SK-N-SH (cell line): ENCODE measurements around the gene SMAP1. TPM values are rescaled to one million over a fixed set of nuclear protein-coding genes. Genes with fewer than 3 reads are reported as not detected.

Source experiments
- CTCF ChIA-PET: fragments of 300-600, 350-600 bp; formaldehyde crosslinking; extraction: SDS; loops from one replicate; lab custom pipeline; 2021; lab: Yijun Ruan, JAX
- POLR2A ChIA-PET: fragments of 350-600 bp; sonication (Branson Sonifier 250); formaldehyde crosslinking; extraction: SDS; loops from one replicate; lab custom pipeline; 2020; ENCODE audit warnings: antibody characterized with exemption, inconsistent platforms; lab: Yijun Ruan, JAX
- DNase-seq: peaks from one replicate; pipeline ENCODE4 v3.0.0; 2012
- H2AFZ ChIP-seq: fragments of 200-600 bp; sonication (generic); 2 replicates; pipeline ENCODE4 v1.8.1; 2016; ENCODE audit warnings: antibody characterized with exemption, mild to moderate bottlenecking, low read depth
- H3F3A ChIP-seq: fragments of 200-600 bp; sonication (generic); replicated peaks from 2 replicates; pipeline ENCODE3; 2016; ENCODE audit warnings: antibody characterized with exemption, mild to moderate bottlenecking; ENCODE audit not compliant: insufficient read depth
- H3K27ac ChIP-seq, 2 experiments: fragments of 200-500 bp in 1 of 2; fragments of 200-600 bp in 1 of 2; sonication (Bioruptor generic) in 1 of 2; sonication (generic), shearing (Covaris generic) in 1 of 2; 2 replicates each; pipeline versions ENCODE4 v1.5.1 to v1.6.1; 2014 to 2016; ENCODE audit warnings: low read depth in 2 of 2, inconsistent platforms in 1 of 2, low read length in 1 of 2, mild to moderate bottlenecking in 1 of 2, mixed read lengths in 1 of 2
- H3K27me3 ChIP-seq: fragments of 200-600 bp; sonication (generic), shearing (Covaris generic); 2 replicates; pipeline ENCODE4 v1.6.1; 2016; ENCODE audit warnings: mixed run types; ENCODE audit not compliant: insufficient read depth
- H3K36me3 ChIP-seq, 2 experiments: fragments of 200-500 bp in 1 of 2; fragments of 200-600 bp in 1 of 2; sonication (Bioruptor generic) in 1 of 2; sonication (generic) in 1 of 2; replicated peaks in 1 of 2; 2 replicates each; pipeline versions ENCODE3 to v1.5.1; 2014 to 2016; ENCODE audit warnings: low read length in 1 of 2, mild to moderate bottlenecking in 1 of 2; ENCODE audit not compliant: insufficient read depth in 2 of 2, control insufficient read depth in 1 of 2
- H3K4me1 ChIP-seq, 2 experiments: fragments of 200-500 bp in 1 of 2; fragments of 200-600 bp in 1 of 2; sonication (Bioruptor generic) in 1 of 2; sonication (generic), shearing (Covaris generic) in 1 of 2; 2 replicates each; pipeline versions ENCODE4 v1.5.1 to v1.6.1; 2014 to 2016; ENCODE audit warnings: low read depth in 1 of 2, low read length in 1 of 2, mixed run types in 1 of 2; ENCODE audit not compliant: insufficient read depth in 2 of 2, control insufficient read depth in 1 of 2
- H3K4me2 ChIP-seq: fragments of 200-600 bp; sonication (generic), shearing (Covaris generic); 2 replicates; pipeline ENCODE4 v1.6.1; 2017; ENCODE audit warnings: mixed run types
- H3K4me3 ChIP-seq, 2 experiments: fragments of 200-500 bp in 1 of 2; fragments of 200-600 bp in 1 of 2; sonication (Bioruptor generic) in 1 of 2; sonication (generic), shearing (Covaris generic) in 1 of 2; 2 replicates each; pipeline versions ENCODE4 v1.5.1 to v1.8.1; 2014 to 2016; ENCODE audit warnings: low read depth in 2 of 2, inconsistent platforms in 1 of 2, low read length in 1 of 2, mild to moderate bottlenecking in 1 of 2, mixed read lengths in 1 of 2, moderate library complexity in 1 of 2
- H3K79me2 ChIP-seq: fragments of 200-600 bp; sonication (generic); 2 replicates; pipeline ENCODE4 v1.8.1; 2017; ENCODE audit warnings: mild to moderate bottlenecking; ENCODE audit not compliant: insufficient read depth
- H3K9ac ChIP-seq: fragments of 200-600 bp; sonication (generic); 2 replicates; pipeline ENCODE4 v1.6.1; 2017; ENCODE audit warnings: mixed run types
- H3K9me2 ChIP-seq: fragments of 200-600 bp; sonication (generic); 2 replicates; pipeline ENCODE4 v1.6.1; 2017; ENCODE audit warnings: mixed run types
- H3K9me3 ChIP-seq: fragments of 200-600 bp; sonication (generic); 2 replicates; pipeline ENCODE4 v1.6.1; 2017; ENCODE audit warnings: mixed run types, mild to moderate bottlenecking, moderate library complexity
- H4K20me1 ChIP-seq: fragments of 200-600 bp; sonication (generic); 2 replicates; pipeline ENCODE4 v1.6.1; 2017; ENCODE audit warnings: mild to moderate bottlenecking, mixed run types; ENCODE audit not compliant: insufficient read depth
- CHD2 ChIP-seq: fragments of 150-350 bp; IDR thresholded peaks from 2 replicates; pipeline ENCODE4 v1.6.1; 2018; ENCODE audit warnings: low read length; ENCODE audit not compliant: partially characterized antibody
- ELF1 ChIP-seq: IDR thresholded peaks from 2 replicates; pipeline ENCODE4 v1.4.0; 2012
- EP300 ChIP-seq, 2 experiments: IDR thresholded peaks; 2 replicates each; pipeline versions ENCODE4 v1.4.0 to v1.6.1; 2012; ENCODE audit warnings: borderline replicate concordance in 1 of 2, low read depth in 1 of 2, low read length in 1 of 2
- FOXM1 ChIP-seq: IDR thresholded peaks from 2 replicates; pipeline ENCODE4 v1.4.0; 2012; ENCODE audit warnings: low read depth, mild to moderate bottlenecking
- MEF2A ChIP-seq: IDR thresholded peaks from 2 replicates; pipeline ENCODE4 v1.4.0; 2012; ENCODE audit warnings: low read depth, borderline replicate concordance
- MXI1 ChIP-seq: IDR thresholded peaks from 2 replicates; pipeline ENCODE4 v1.6.1; 2012; ENCODE audit warnings: mild to moderate bottlenecking, low read depth, low read length, improper control_type of control experiment
- NRF1 ChIP-seq: IDR thresholded peaks from 2 replicates; pipeline ENCODE4 v1.6.1; 2012; ENCODE audit warnings: low read depth, mild to moderate bottlenecking, low read length
- RAD21 ChIP-seq: IDR thresholded peaks from 2 replicates; pipeline ENCODE4 v1.6.1; 2012; ENCODE audit warnings: mild to moderate bottlenecking, low read length
- RCOR1 ChIP-seq: fragments of 150-350 bp; IDR thresholded peaks from 2 replicates; pipeline ENCODE4 v1.6.1; 2017; ENCODE audit warnings: antibody characterized with exemption, low read length
- SIN3A ChIP-seq: IDR thresholded peaks from 2 replicates; pipeline ENCODE4 v1.6.1; 2012; ENCODE audit warnings: low read depth, mild to moderate bottlenecking, low read length, moderate library complexity, borderline replicate concordance
- SMC3 ChIP-seq: IDR thresholded peaks from 2 replicates; pipeline ENCODE4 v1.6.1; 2012; ENCODE audit warnings: low read depth, low read length, improper control_type of control experiment
- TAF1 ChIP-seq: IDR thresholded peaks from 2 replicates; pipeline ENCODE4 v1.6.1; 2012; ENCODE audit warnings: low read depth, mild to moderate bottlenecking, low read length, moderate library complexity, borderline replicate concordance
- WGBS: methylation state at CpG from one replicate; pipeline ENCODE4 v1.1.6; 2017; ENCODE audit warnings: low lambda C conversion rate; 5-methylcytosine and 5-hydroxymethylcytosine counted together
- polyA plus RNA-seq, 3 experiments: library from polyadenylated mRNA; depleted of rRNA; stranded (reverse); fragments of >200 nt; gene quantifications; 2 replicates each; pipeline ENCODE4 v1.2.3, GENCODE V29; 2012
- TF ChIP-seq, protein P1 (sequence below): IDR thresholded peaks from 2 replicates; pipeline ENCODE4 v1.4.0; 2012; ENCODE audit warnings: low read depth, borderline replicate concordance
- TF ChIP-seq, protein P2 (sequence below): IDR thresholded peaks from 2 replicates; pipeline ENCODE4 v1.4.0; 2012; ENCODE audit warnings: low read depth, borderline replicate concordance
- TF ChIP-seq, protein P3 (sequence below): fragments of 150-350 bp; IDR thresholded peaks from 2 replicates; pipeline ENCODE4 v1.6.1; 2016; ENCODE audit warnings: mild to moderate bottlenecking, low read depth, low read length

SMAP1 gene
- polyA plus RNA-seq, 1 of the 3 experiments (the other 2 are of a cell fraction) = 12.6 TPM

DNA sequence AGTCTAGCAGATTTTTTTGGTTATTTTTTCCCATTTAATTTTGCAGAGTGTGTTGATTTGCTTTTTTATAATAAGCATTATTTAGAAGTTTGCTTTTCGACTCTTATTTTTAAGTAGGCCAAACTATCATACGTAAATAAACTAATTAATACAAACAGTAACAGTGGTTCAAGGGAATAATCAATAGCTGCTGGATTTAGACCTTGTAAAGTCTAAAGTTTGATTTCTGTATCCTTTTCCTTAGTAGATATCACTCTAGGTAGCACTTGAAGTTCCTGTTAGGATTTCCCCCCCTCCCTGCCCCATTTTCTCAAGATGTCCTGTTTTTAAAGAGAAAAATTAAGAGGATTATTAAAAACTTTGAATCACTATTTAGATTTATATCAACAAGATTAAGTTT lies 153.1 kb downstream of the SMAP1 start:
- Histone ChIP-seq H3K4me3 (no peak overlapping the region), H3K79me2 (no peaks in the 10 kb centered on the region), H3K27me3 (no peaks in the 10 kb centered on the region), H3K27ac (no peak overlapping the region), H3F3A (no peaks in the 10 kb centered on the region), H3K4me2 (no peak overlapping the region), H3K36me3 (peaks cover 0 to 14% of the 10 kb centered on the region in 2 experiments), H4K20me1 (no peaks in the 10 kb centered on the region), H2AFZ (no peak overlapping the region), H3K4me1 (no peaks in the 10 kb centered on the region), H3K9me2 (no peaks in the 10 kb centered on the region), H3K9me3 (no peaks in the 10 kb centered on the region), H3K9ac (no peak overlapping the region)
- 99% methylated on average over 2 of the region's 2 CpGs for WGBS
- CTCF ChIA-PET = no interaction called here
- TF ChIP-seq RAD21 (no peak), EP300 (IDR thresholded peaks at IDR 0.05; ENCODE audit: borderline replicate concordance in 1 of 2, low read depth in 1 of 2, low read length in 1 of 2) (no peak), MXI1 (no peak), NRF1 (no peak), MEF2A (no peak)
- POLR2A ChIA-PET = no interaction called here
- no peak for DNase-seq

- no peak overlapping the region for H3K4me2 ChIP-seq
- no peaks in the 10 kb centered on the region for H3K9me3 ChIP-seq
- no peak for DNase-seq
- no peak overlapping the region for H2AFZ ChIP-seq
- TF ChIP-seq RCOR1 (no peak), ELF1 (no peak), TAF1 (no peak), SIN3A (no peak)
- TF ChIP-seq, protein P1, sequence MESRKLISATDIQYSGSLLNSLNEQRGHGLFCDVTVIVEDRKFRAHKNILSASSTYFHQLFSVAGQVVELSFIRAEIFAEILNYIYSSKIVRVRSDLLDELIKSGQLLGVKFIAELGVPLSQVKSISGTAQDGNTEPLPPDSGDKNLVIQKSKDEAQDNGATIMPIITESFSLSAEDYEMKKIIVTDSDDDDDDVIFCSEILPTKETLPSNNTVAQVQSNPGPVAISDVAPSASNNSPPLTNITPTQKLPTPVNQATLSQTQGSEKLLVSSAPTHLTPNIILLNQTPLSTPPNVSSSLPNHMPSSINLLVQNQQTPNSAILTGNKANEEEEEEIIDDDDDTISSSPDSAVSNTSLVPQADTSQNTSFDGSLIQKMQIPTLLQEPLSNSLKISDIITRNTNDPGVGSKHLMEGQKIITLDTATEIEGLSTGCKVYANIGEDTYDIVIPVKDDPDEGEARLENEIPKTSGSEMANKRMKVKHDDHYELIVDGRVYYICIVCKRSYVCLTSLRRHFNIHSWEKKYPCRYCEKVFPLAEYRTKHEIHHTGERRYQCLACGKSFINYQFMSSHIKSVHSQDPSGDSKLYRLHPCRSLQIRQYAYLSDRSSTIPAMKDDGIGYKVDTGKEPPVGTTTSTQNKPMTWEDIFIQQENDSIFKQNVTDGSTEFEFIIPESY = no peak
- 100% methylated on average over 2 of the region's 2 CpGs for WGBS
- no peaks in the 10 kb centered on the region for H3K27me3 ChIP-seq
- no peaks in the 10 kb centered on the region for H3F3A ChIP-seq
- H3K27ac ChIP-seq = no peak overlapping the region
- no peak overlapping the region for H3K4me3 ChIP-seq
- no peaks in the 10 kb centered on the region for H3K4me1 ChIP-seq
- POLR2A ChIA-PET = no interaction called here
- CTCF ChIA-PET = no interaction called here
- no peaks in the 10 kb centered on the region for H4K20me1 ChIP-seq
- H3K9ac ChIP-seq = no peak overlapping the region
- no peaks in the 10 kb centered on the region for H3K79me2 ChIP-seq
- H3K9me2 ChIP-seq = no peaks in the 10 kb centered on the region
- H3K36me3 ChIP-seq = peaks cover 0 to 14% of the 10 kb centered on the region in 2 experiments
Observed at GRCh38 chr6:70821751-70822150, 154.1 kb downstream of the SMAP1 start.

- DNase-seq = no peak
- Histone ChIP-seq H4K20me1 (no peaks in the 10 kb centered on the region), H3K9me2 (no peaks in the 10 kb centered on the region), H3K27ac (no peak overlapping the region), H3F3A (no peaks in the 10 kb centered on the region), H3K4me3 (no peak overlapping the region), H2AFZ (no peak overlapping the region), H3K79me2 (no peaks in the 10 kb centered on the region), H3K9me3 (no peaks in the 10 kb centered on the region), H3K27me3 (no peaks in the 10 kb centered on the region), H3K4me1 (no peaks in the 10 kb centered on the region), H3K36me3 (peaks cover 0 to 14% of the 10 kb centered on the region in 2 experiments), H3K9ac (no peak overlapping the region), H3K4me2 (no peak overlapping the region)
- no peak for TF ChIP-seq FOXM1
- TF ChIP-seq CHD2 = no peak
- TF ChIP-seq, protein P2, sequence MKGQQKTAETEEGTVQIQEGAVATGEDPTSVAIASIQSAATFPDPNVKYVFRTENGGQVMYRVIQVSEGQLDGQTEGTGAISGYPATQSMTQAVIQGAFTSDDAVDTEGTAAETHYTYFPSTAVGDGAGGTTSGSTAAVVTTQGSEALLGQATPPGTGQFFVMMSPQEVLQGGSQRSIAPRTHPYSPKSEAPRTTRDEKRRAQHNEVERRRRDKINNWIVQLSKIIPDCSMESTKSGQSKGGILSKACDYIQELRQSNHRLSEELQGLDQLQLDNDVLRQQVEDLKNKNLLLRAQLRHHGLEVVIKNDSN = no peak
- no peak for TF ChIP-seq SMC3
- TF ChIP-seq, protein P3, sequence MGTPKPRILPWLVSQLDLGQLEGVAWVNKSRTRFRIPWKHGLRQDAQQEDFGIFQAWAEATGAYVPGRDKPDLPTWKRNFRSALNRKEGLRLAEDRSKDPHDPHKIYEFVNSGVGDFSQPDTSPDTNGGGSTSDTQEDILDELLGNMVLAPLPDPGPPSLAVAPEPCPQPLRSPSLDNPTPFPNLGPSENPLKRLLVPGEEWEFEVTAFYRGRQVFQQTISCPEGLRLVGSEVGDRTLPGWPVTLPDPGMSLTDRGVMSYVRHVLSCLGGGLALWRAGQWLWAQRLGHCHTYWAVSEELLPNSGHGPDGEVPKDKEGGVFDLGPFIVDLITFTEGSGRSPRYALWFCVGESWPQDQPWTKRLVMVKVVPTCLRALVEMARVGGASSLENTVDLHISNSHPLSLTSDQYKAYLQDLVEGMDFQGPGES = no peak
- ChIA-PET POLR2A (no interaction called here), CTCF (no interaction called here)
- 100% methylated on average over 1 of the region's 1 CpG for WGBS
Observed at GRCh38 chr6:70823651-70824050, 156.0 kb downstream of the SMAP1 start.
